Tibial nerve (tissue), 4 donors: ENCODE results near the gene GCNT2. TPM values are rescaled to one million over a fixed set of nuclear protein-coding genes. Genes with fewer than 3 reads are reported as not detected.

Experiments
- DNase-seq, 2 donors: peaks; one replicate each; pipeline ENCODE4 v3.0.0-alpha.2; 2019; ENCODE audit warnings: low spot score in 2 of 2
- H3K27ac ChIP-seq, 4 donors: fragments of 200-600 bp; sonication (generic) in 3 of 4; one replicate each; pipeline ENCODE4 v1.5.1; 2017 to 2019; ENCODE audit warnings: mild to moderate bottlenecking in 1 of 4
- H3K27me3 ChIP-seq, 2 donors: fragments of 200-600 bp; sonication (generic) in 1 of 2; one replicate each; pipeline versions ENCODE4 v1.5.1 to v1.6.0; 2017 to 2019
- H3K36me3 ChIP-seq, 3 donors: fragments of 200-600 bp; sonication (generic); one replicate each; pipeline ENCODE4 v1.5.1; 2018 to 2019
- H3K4me1 ChIP-seq, 4 donors: fragments of 200-600 bp; sonication (generic) in 3 of 4; one replicate each; pipeline ENCODE4 v1.5.1; 2017 to 2019
- H3K4me3 ChIP-seq, 4 donors: fragments of 200-600 bp; sonication (generic) in 3 of 4; one replicate each; pipeline ENCODE4 v1.5.1; 2017 to 2019; ENCODE audit warnings: mild to moderate bottlenecking in 1 of 4, moderate library complexity in 1 of 4
- H3K9me3 ChIP-seq, 4 donors: fragments of 200-600 bp; sonication (generic) in 3 of 4; one replicate each; pipeline ENCODE4 v1.5.1; 2017 to 2019
- EP300 ChIP-seq, 2 donors: sonication (generic); formaldehyde crosslinking; IDR thresholded peaks; one replicate each; pipeline ENCODE4 v1.6.1; 2017; ENCODE audit warnings: antibody characterized with exemption in 2 of 2, mild to moderate bottlenecking in 1 of 2
- POLR2A ChIP-seq, 2 donors: fragments of 450-650 bp; IDR thresholded peaks; one replicate each; pipeline ENCODE4 v1.6.1; 2017; ENCODE audit warnings: antibody characterized with exemption in 2 of 2, mild to moderate bottlenecking in 2 of 2, moderate library complexity in 2 of 2
- WGBS, 2 donors: methylation state at CpG; one replicate each; pipeline ENCODE4 v1.1.5; 2018; 5-methylcytosine and 5-hydroxymethylcytosine counted together
- total RNA-seq, 4 donors: library from RNA; depleted of rRNA; stranded (reverse); fragments of >200 nt; gene quantifications; one replicate each; pipeline ENCODE4 v1.1.0, GENCODE V29; 2016
- TF ChIP-seq, protein P1 (sequence below), 5 experiments: fragments of 200-600 bp in 3 of 5; fragments of 450-650 bp in 2 of 5; sonication (generic) in 3 of 5; IDR thresholded peaks; one replicate each; pipeline ENCODE4 v1.5.1; 2016 to 2019; ENCODE audit warnings: antibody characterized with exemption in 5 of 5, mild to moderate bottlenecking in 3 of 5, moderate library complexity in 2 of 5

Gene GCNT2
- total RNA-seq, 4 donors from 2014 or later, result 0.78 to 3.5 (median 2.5) TPM

DNA sequence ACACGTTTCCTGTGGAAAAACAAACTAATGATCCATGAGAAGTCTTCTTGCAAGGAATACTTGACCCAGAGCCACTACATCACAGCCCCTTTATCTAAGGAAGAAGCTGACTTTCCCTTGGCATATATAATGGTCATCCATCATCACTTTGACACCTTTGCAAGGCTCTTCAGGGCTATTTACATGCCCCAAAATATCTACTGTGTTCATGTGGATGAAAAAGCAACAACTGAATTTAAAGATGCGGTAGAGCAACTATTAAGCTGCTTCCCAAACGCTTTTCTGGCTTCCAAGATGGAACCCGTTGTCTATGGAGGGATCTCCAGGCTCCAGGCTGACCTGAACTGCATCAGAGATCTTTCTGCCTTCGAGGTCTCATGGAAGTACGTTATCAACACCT is 35.4 kb downstream of the GCNT2 start:
- TF ChIP-seq, protein P1, sequence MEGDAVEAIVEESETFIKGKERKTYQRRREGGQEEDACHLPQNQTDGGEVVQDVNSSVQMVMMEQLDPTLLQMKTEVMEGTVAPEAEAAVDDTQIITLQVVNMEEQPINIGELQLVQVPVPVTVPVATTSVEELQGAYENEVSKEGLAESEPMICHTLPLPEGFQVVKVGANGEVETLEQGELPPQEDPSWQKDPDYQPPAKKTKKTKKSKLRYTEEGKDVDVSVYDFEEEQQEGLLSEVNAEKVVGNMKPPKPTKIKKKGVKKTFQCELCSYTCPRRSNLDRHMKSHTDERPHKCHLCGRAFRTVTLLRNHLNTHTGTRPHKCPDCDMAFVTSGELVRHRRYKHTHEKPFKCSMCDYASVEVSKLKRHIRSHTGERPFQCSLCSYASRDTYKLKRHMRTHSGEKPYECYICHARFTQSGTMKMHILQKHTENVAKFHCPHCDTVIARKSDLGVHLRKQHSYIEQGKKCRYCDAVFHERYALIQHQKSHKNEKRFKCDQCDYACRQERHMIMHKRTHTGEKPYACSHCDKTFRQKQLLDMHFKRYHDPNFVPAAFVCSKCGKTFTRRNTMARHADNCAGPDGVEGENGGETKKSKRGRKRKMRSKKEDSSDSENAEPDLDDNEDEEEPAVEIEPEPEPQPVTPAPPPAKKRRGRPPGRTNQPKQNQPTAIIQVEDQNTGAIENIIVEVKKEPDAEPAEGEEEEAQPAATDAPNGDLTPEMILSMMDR (IDR thresholded peaks at IDR 0.05), result no peak
- no peak for TF ChIP-seq POLR2A (IDR thresholded peaks at IDR 0.05)
- DNase-seq, result no peak
- WGBS, 2 donors, result 49 to 56% methylated on average over 6 of the region's 6 CpGs
- Histone ChIP-seq H3K9me3 (no peaks in the 10 kb centered on the region), H3K4me1 (peaks cover 0 to 22% (median 0%) of the 10 kb centered on the region in 4 donors), H3K4me3 (no peak overlapping the region), H3K27ac (no peak overlapping the region), H3K36me3 (no peaks in the 10 kb centered on the region), H3K27me3 (no peaks in the 10 kb centered on the region)

DNA sequence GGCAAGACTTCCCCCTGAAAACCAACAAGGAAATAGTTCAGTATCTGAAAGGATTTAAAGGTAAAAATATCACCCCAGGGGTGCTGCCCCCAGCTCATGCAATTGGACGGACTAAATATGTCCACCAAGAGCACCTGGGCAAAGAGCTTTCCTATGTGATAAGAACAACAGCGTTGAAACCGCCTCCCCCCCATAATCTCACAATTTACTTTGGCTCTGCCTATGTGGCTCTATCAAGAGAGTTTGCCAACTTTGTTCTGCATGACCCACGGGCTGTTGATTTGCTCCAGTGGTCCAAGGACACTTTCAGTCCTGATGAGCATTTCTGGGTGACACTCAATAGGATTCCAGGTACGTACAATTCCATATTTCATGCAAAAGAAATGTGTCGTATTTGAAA is 35.8 kb downstream of the GCNT2 start:
- Histone ChIP-seq H3K4me3 (no peak overlapping the region), H3K27me3 (no peaks in the 10 kb centered on the region), H3K9me3 (no peaks in the 10 kb centered on the region), H3K4me1 (peaks cover 0 to 22% (median 0%) of the 10 kb centered on the region in 4 donors), H3K27ac (no peak overlapping the region), H3K36me3 (no peaks in the 10 kb centered on the region)
- TF ChIP-seq, protein P1 (IDR thresholded peaks at IDR 0.05), result no peak
- no peak for TF ChIP-seq POLR2A (IDR thresholded peaks at IDR 0.05)
- TF ChIP-seq EP300 (IDR thresholded peaks at IDR 0.05), result no peak
- WGBS, 2 donors, result 85 to 88% methylated on average over 6 of the region's 6 CpGs
- no peak for DNase-seq

DNA sequence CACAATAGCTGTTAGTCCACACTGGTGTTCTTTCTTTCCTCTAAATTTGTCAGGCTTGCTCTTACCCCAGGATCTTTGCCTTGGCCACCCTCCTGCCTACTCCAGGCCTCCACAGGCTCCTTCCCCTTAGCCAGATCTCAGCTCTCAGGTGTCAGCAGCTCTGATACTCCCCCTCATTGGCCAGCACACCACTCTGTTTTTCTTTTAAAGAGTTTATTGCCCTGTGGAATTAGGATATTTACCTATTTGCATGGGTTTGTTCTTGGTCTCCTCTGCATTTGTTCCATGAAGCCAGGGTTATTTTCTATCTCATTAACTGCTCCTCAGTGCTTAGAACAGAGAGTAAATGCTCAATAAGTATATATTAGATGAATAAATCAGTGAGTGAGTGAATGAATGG is 36.8 kb downstream of the GCNT2 start:
- Histone ChIP-seq H3K4me1 (peaks cover 0 to 22% (median 0%) of the 10 kb centered on the region in 4 donors), H3K27me3 (no peaks in the 10 kb centered on the region), H3K4me3 (no peak overlapping the region), H3K27ac (no peak overlapping the region), H3K9me3 (no peaks in the 10 kb centered on the region), H3K36me3 (no peaks in the 10 kb centered on the region)
- no peak for TF ChIP-seq EP300 (IDR thresholded peaks at IDR 0.05)
- no peak for TF ChIP-seq POLR2A (IDR thresholded peaks at IDR 0.05)
- TF ChIP-seq, protein P1 (IDR thresholded peaks at IDR 0.05), result no peak
- no peak for DNase-seq

DNA sequence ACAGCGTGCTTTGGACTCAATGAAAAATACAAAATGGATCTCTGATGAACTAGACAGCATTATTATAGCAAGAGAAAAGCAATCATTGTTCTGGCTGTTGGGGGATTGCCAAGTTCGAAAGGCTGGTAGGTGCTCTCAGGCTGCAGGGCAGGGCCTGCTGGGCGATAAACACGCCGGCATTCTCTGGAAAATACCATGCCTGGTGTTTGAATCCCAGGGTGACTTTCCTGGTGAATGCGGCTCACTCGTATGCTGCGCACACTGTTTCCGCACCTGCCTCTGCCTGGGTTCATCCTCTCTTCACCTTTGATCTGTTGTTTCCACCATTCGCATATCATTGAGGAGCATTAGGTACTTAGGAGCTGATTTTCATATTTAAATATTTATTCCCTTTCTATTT is 37.4 kb downstream of the GCNT2 start:
- peaks cover 0 to 22% (median 0%) of the 10 kb centered on the region in 4 donors for H3K4me1 ChIP-seq
- no peak overlapping the region for H3K4me3 ChIP-seq
- WGBS, 2 donors, result 40 to 50% methylated on average over 10 of the region's 10 CpGs

DNA sequence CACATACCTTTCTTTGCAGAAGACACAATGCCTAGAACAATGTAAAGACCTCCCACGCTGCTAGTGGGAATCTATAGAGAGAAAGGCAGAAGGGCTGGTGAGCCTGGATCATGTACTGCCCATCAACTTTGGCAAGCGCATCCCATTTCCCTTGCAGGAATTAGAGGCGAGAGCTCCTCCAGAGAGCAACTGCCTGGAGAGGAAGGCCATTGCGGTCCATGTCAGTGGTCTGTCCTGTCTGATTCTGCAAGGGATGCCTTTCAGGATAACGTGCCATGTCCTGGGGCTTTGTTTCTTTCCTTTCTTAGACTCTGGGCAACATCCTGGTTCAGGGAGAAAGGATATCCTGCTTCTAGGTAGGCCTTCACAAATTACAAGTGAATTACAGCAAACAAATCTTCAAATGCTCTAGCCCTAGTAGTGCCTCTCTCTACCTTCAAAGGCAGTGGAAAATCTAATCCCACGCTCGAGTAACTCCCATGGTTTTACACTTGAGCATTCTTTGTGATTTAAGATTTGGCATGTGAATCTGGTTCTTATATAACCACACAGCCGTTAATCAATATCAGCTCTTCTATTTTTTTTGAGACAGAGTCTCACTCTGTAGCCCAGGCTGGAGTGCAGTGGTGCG is 38.5 kb downstream of the GCNT2 start:
- TF ChIP-seq EP300 (IDR thresholded peaks at IDR 0.05) (no peak), POLR2A (IDR thresholded peaks at IDR 0.05) (no peak)
- TF ChIP-seq, protein P1 (IDR thresholded peaks at IDR 0.05), result no peak
- H3K4me3 ChIP-seq, result no peak overlapping the region
- H3K27ac ChIP-seq, result no peak overlapping the region
- WGBS, 2 donors, result 81 to 84% methylated on average over 9 of the region's 9 CpGs
- H3K36me3 ChIP-seq, result no peaks in the 10 kb centered on the region
- DNase-seq, result no peak
- H3K4me1 ChIP-seq, result peaks cover 0 to 22% (median 0%) of the 10 kb centered on the region in 4 donors
- H3K9me3 ChIP-seq, result no peaks in the 10 kb centered on the region
- H3K27me3 ChIP-seq, result no peaks in the 10 kb centered on the region

More for the DNA sequence above, 37.4 kb downstream of the GCNT2 start:
- Histone ChIP-seq H3K9me3 (no peaks in the 10 kb centered on the region), H3K27ac (no peak overlapping the region), H3K36me3 (no peaks in the 10 kb centered on the region), H3K27me3 (no peaks in the 10 kb centered on the region)
- no peak for DNase-seq
- TF ChIP-seq, protein P1 (IDR thresholded peaks at IDR 0.05), result no peak
- TF ChIP-seq POLR2A (IDR thresholded peaks at IDR 0.05), result no peak
- TF ChIP-seq EP300 (IDR thresholded peaks at IDR 0.05), result no peak
